GM19193 (cell line): ENCODE data around the gene CEP85L.

ENCODE experiments used
- POLR2A ChIP-seq: IDR thresholded peaks from 4 replicates; pipeline ENCODE4 v1.6.1; 2011; ENCODE audit not compliant: insufficient read depth, insufficient read length; ENCODE audit errors: extremely low read depth

CEP85L gene

GRCh38 chr6:118669561-118669960 lies 18.2 kb upstream of the CEP85L start:
- TF ChIP-seq POLR2A, result no peak

DNA sequence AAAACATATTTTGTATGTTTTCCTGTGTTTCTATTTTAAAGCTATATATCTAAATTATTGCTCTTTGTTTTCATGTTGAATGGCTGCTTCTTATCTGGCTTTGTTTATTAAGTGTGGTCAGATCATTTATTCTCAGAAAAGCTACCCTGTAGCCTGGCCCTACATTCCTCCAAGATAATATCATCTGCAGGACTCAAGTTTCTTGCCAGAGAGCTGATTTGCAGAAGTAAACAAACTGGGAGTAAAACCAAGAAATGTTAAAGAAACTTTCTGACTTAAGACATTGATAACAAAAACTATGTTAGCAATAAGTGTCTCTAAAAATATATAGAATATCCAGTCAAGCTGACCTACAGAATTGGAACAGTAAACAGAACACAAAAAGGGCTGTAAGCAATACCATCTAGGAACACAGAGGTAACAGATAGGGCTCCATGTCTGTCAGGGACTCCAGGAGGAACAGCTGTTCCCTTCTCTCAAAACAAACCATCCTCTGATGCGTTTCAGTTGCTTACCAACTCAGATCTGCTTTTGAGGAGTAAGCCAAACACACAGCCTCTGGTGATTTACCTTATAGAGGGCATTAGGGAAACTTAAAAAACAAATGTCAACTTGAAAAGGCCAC lies 17.5 kb upstream of the CEP85L start:
- no peak for TF ChIP-seq POLR2A

- TF ChIP-seq POLR2A, result no peak
These were observed 16.6 kb upstream of the CEP85L start for GRCh38 chr6:118667988-118668387.

GRCh38 chr6:118665011-118665410 lies 13.6 kb upstream of the CEP85L start:
- no peak for TF ChIP-seq POLR2A

- no peak for TF ChIP-seq POLR2A
These were observed 12.9 kb upstream of the CEP85L start for GRCh38 chr6:118663993-118664985.

GRCh38 chr6:118661831-118662230 lies 10.4 kb upstream of the CEP85L start:
- no peak for TF ChIP-seq POLR2A

DNA sequence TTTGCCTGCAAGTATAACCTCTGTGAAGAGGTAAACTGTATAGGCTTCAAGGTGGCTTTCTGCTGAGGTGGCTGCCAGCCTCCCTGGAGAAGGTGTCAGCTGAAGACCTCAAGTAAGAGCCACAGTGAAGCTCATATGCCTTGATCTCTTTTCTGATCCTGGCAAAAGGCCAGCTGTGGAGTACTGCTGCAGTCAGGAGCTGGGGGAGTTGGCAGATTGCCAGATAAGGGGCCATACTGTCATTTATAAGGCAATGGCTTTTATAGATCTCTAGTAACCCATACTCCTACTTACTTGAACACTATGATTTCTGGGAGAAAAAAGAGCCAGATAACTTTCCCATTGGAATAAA lies 8.8 kb upstream of the CEP85L start:
- TF ChIP-seq POLR2A, result no peak

GRCh38 chr6:118659513-118660217 lies 8.3 kb upstream of the CEP85L start:
- TF ChIP-seq POLR2A, result no peak

DNA sequence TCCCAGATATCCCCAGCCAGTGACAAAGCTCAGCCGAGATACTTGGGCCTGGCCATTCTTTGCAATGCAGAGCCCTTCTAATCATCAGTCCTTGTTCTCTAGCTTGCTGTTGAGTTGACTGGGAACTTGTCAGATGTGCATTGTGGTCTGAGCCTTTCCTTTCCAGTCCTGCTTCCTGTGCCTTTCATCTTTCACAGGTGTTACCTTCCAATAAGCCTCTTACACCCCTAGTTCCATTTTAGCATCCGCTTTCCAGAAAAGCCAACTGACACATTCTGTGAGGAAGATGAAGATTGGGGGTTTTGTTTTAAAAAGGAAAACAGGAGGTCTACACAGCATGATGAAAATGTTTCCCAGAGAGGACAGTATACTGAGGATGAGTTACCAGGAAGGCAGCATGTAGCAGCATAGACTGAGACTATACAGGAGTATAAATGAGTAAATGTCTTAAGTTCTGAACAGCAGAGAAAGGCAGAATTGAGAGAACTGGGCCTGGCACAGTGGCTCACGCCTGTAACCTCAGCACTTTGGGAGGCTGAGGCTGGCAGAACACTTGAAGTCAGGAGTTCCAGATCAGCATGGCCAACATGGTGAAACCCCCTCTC lies 5.6 kb upstream of the CEP85L start:
- TF ChIP-seq POLR2A, result no peak

- TF ChIP-seq POLR2A, result no peak
These were observed 742 bp upstream of the CEP85L start for GRCh38 chr6:118652051-118652615.

DNA sequence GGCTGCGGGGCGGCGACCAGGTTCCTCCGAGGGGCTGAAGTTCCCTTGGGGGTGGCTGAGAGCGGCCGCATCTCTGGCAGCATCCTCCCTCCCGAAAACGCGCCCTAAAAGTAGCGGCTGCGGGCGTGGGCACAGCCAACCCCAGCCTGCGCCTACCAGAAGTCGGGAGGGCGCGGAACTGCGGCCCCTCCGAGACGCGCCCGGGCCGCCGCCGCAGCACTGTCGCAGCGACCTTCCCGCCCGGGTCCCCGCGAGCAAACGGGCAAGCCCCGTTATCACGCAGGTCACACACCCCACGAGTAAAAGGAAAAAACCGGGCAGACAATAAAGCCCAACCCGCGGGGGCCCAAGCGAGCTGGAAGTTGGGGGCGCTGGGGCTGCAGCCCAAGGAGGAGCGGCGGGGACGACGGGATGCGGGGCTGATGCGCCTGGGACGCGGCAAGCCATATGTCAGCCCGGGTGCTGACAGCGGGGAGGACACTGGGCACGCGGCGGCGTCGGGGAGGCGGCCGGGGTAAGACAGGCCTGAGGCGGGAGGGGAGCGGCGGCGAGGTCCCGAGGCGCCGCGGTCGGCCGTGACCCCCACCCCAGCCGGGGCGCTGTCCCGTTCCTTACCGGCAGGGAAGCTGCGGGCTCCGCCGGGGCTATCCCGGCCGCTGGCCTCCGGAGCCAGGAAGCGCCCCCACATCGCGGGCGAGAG lies 659 bp downstream of the CEP85L start:
- peak; percentile 28 for TF ChIP-seq POLR2A

GRCh38 chr6:118649918-118650581 lies 1.3 kb downstream of the CEP85L start:
- TF ChIP-seq POLR2A, result no peak

DNA sequence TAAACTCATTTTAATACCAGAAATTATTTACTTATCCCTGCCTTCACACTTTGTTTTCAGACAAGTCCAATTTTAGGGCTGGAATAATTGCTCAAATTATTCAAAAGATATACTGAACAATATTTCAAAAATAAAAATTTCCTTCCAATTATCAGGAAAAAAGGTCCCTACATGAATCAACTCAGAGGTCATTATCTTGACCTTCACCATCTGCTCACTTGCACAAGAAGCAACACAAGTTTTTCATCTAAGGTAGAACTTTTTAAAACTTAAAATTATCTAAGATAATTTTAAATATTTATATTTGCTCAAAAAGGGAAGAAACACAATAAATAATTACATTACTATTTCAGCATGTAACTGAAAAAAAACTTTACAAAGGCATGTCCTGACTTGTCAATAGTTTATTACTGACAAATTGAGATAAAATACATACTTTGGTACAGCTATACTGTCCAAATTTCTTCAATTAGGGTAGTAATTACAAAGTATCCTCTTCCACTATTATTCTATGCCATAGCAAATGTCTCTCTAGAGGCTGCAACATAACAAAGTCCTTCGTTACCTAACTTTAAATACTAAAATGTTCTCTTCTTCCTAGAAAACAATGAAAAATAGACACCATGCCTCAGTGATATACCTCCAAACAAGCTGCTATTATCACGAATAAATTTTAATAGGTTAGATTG lies 2.4 kb downstream of the CEP85L start:
- no peak for TF ChIP-seq POLR2A
